Mucosa of stomach (tissue), 1 donor: ENCODE data around the gene TJP3.

Source experiments
- H3K27me3 ChIP-seq: one replicate; pipeline ENCODE4 v1.7.0; 2013; ENCODE audit warnings: mild to moderate bottlenecking, low read length; ENCODE audit not compliant: control insufficient read depth, insufficient read depth
- H3K36me3 ChIP-seq: one replicate; pipeline ENCODE4 v1.7.0; 2013; ENCODE audit warnings: low read length; ENCODE audit not compliant: control insufficient read depth, insufficient read depth
- H3K4me1 ChIP-seq: one replicate; pipeline ENCODE4 v1.7.0; 2013; ENCODE audit warnings: mild to moderate bottlenecking, low read length; ENCODE audit not compliant: control insufficient read depth, insufficient read depth
- H3K4me3 ChIP-seq: one replicate; pipeline ENCODE4 v1.7.0; 2013; ENCODE audit warnings: low read length
- H3K9ac ChIP-seq: one replicate; pipeline ENCODE4 v1.7.0; 2013; ENCODE audit warnings: mild to moderate bottlenecking, low read length, moderate library complexity
- H3K9me3 ChIP-seq: one replicate; pipeline ENCODE4 v1.7.0; 2013; ENCODE audit warnings: mild to moderate bottlenecking, low read length, moderate library complexity; ENCODE audit not compliant: control insufficient read depth
- donor health status: Pancreatic carcinoma.

Gene TJP3

DNA sequence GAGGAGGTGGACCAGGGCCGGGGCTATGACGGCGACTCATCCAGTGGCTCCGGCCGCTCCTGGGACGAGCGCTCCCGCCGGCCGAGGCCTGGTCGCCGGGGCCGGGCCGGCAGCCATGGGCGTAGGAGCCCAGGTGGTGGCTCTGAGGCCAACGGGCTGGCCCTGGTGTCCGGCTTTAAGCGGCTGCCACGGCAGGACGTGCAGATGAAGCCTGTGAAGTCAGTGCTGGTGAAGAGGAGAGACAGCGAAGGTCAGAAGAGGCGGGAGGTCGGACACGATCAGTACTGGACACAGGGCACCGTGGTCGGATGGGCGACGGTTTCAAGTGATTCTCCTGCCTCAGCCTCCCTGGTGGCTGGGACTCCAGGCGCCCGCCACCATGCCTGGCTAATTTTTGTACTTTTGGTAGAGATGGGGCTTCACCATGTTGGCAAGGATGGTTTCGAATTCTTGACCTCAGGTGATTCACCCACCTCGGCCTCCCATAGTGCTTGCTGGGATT is 22.3 kb downstream of the TJP3 start:
- H3K4me1 ChIP-seq, result peaks cover 30% of the 10 kb centered on the region

DNA sequence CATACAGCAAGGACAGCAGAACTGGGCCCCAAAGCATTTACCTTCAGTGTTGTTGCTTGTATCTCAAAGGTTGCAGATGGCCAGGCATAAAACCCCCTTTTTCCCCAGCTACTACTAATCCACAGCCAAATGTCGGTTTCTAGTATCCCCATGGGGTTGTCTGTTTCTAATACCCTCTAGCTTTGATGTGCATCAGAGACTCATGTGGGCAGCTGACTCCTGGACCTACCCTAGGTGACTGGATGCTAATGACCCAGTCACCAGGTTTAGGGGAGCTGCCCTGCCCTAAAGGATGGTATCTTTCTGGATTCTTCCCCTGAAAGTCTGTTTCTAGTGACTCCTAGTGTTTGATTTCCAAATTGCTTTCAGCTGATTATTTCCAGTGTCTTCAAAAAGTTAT is 23.9 kb downstream of the TJP3 start:
- no peaks in the 10 kb centered on the region for H3K9me3 ChIP-seq
- no peak overlapping the region for H3K4me3 ChIP-seq
- no peaks in the 10 kb centered on the region for H3K27me3 ChIP-seq
- peaks cover 2% of the 10 kb centered on the region for H3K36me3 ChIP-seq
- peaks cover 14% of the 10 kb centered on the region for H3K4me1 ChIP-seq
- H3K9ac ChIP-seq, result no peak overlapping the region

More for the DNA sequence above, 22.3 kb downstream of the TJP3 start:
- Histone ChIP-seq H3K9me3 (no peaks in the 10 kb centered on the region), H3K27me3 (no peaks in the 10 kb centered on the region), H3K36me3 (no peaks in the 10 kb centered on the region), H3K9ac (no peak overlapping the region), H3K4me3 (no peak overlapping the region)

DNA sequence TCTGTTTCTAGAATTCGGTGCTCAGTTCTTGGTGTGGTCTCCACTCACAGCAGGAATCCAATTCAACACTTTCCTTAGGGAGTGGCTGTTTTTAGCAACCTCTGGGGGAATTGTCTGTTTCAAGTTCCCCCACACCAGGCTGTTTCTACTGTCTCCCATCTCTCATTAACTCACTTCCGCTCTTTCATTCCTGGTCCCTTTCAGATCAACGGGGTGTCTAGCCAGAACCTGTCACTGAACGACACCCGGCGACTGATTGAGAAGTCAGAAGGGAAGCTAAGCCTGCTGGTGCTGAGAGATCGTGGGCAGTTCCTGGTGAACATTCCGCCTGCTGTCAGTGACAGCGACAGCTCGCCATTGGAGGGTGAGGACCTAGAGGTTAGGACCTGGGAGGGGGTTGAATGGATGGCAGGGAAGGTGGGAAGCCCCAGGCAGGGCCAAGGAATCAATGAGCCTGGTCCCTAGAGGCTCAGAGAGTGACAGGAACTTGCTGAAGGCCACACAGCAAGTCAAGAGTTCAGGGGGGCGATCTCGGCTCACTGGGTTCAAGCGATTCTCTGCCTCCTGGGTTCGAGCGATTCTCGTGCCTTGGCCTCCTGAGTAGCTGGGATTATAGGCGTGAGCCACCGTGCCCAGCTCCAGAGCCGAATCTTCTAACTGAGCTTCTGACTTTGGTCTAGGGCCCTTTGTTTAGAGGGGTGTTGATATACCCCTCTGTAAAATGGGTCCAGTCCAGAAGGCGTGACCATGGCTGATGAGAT is 25.5 kb downstream of the TJP3 start:
- Histone ChIP-seq H3K9me3 (no peaks in the 10 kb centered on the region), H3K4me1 (peaks cover 2% of the 10 kb centered on the region), H3K36me3 (peaks cover 13% of the 10 kb centered on the region), H3K27me3 (no peaks in the 10 kb centered on the region), H3K9ac (no peak overlapping the region), H3K4me3 (no peak overlapping the region)

- no peak overlapping the region for H3K9ac ChIP-seq
- no peaks in the 10 kb centered on the region for H3K4me1 ChIP-seq
- H3K27me3 ChIP-seq, result no peaks in the 10 kb centered on the region
- peaks cover 13% of the 10 kb centered on the region for H3K36me3 ChIP-seq
- no peak overlapping the region for H3K4me3 ChIP-seq
- H3K9me3 ChIP-seq, result no peaks in the 10 kb centered on the region
Measured at GRCh38 chr19:3734310-3734600, 26.1 kb downstream of the TJP3 start.

DNA sequence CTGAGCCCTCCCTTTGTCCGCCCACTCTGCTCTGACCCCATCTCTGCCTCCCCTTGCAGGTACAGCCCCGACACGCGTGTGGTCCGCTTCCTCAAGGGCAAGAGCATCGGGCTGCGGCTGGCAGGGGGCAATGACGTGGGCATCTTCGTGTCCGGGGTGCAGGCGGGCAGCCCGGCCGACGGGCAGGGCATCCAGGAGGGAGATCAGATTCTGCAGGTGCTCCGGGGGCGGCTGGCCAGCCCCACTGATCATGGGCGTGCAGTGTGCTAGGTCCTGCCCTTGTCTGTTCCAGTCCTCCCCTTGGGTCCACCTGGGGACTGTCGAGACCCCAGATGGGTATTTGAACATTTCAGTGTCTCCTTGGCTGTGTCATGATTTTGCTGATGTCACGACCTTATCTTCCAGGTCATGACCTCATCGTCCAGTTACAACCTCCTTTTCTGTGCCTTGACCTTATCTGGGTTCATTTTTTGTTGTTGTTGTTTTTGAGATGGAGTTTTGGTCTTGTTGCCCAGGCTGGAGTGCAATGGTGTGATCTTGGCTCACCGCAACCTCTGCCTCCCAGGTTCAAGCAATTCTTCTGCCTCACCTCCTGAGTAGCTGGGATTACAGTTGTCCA is 28.0 kb downstream of the TJP3 start:
- Histone ChIP-seq H3K36me3 (peaks cover 13% of the 10 kb centered on the region), H3K27me3 (no peaks in the 10 kb centered on the region), H3K4me3 (no peak overlapping the region), H3K9ac (no peak overlapping the region), H3K4me1 (no peaks in the 10 kb centered on the region), H3K9me3 (no peaks in the 10 kb centered on the region)

DNA sequence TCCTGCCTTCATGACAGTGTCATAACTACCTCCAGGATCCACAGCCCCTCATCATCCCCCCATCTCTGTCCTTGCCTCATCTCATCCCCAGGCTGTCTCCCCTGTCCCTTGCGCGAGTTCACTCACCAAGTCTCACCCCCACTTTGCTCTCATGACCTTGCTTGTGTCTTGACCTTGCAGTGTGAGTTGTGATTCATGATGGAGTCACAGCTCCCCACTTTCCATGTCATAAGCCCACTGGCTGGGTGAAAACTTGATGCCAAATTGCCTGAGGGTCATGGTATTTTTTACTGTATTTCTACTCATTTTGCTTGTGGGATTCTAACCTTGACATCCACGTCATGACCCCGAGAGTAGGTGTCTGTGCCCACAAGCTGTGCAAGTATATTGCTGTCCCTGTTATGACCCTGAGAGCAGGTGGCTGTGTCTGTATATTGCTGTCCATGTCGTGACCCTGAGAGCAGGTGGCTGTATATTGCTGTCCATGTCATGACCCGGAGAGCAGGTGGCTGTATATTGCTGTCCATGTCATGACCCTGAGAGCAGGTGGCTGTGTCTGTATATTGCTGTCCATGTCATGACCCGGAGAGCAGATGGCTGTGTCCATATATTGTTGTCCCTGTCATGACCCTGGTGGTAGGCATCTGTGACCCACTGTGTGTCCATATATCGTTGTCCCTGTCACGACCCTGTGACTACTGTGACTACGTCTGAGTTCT is 29.5 kb downstream of the TJP3 start:
- Histone ChIP-seq H3K9me3 (no peaks in the 10 kb centered on the region), H3K27me3 (no peaks in the 10 kb centered on the region), H3K4me3 (no peak overlapping the region), H3K4me1 (no peaks in the 10 kb centered on the region), H3K36me3 (peaks cover 13% of the 10 kb centered on the region), H3K9ac (no peak overlapping the region)

DNA sequence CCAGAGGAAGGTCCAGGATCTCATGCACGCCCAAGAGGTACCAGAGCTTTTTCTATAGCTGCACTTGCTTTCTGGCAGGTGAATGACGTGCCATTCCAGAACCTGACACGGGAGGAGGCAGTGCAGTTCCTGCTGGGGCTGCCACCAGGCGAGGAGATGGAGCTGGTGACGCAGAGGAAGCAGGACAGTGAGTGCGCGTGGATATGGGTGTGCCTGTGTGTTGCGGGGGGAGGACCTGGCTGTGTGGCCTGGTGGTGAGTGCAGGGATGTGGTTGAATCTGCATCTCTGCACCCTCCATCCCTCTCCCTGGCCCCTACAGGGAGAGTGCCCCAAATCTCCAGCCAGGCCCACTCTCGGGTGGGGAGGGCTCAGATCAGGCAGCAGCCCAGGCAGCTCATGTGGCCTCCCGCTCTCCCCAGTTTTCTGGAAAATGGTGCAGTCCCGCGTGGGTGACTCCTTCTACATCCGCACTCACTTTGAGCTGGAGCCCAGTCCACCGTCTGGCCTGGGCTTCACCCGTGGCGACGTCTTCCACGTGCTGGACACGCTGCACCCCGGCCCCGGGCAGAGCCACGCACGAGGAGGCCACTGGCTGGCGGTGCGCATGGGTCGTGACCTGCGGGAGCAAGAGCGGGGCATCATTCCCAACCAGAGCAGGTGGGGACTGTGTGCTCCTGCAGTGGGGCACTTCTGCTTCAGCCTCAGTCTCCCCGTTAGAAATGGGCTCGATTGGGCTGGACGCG is 30.5 kb downstream of the TJP3 start:
- H3K4me3 ChIP-seq, result no peak overlapping the region
- H3K4me1 ChIP-seq, result no peaks in the 10 kb centered on the region
- no peaks in the 10 kb centered on the region for H3K27me3 ChIP-seq
- H3K9me3 ChIP-seq, result no peaks in the 10 kb centered on the region
- H3K9ac ChIP-seq, result no peak overlapping the region
- peaks cover 13% of the 10 kb centered on the region for H3K36me3 ChIP-seq

DNA sequence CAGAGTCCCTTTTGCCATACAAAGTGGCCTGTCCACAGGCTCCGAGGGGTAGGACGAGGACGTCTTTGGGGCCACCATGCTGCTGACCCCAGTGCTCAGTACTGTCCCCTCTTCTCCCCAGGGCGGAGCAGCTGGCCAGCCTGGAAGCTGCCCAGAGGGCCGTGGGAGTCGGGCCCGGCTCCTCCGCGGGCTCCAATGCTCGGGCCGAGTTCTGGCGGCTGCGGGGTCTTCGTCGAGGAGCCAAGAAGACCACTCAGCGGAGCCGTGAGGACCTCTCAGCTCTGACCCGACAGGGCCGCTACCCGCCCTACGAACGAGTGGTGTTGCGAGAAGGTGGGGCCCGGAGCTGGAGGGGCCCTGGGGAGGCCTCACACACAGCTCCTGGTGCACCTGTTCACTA is 32.2 kb downstream of the TJP3 start:
- H3K27me3 ChIP-seq, result no peaks in the 10 kb centered on the region
- no peaks in the 10 kb centered on the region for H3K9me3 ChIP-seq
- no peak overlapping the region for H3K4me3 ChIP-seq
- H3K9ac ChIP-seq, result no peak overlapping the region
- peaks cover 13% of the 10 kb centered on the region for H3K36me3 ChIP-seq
- no peaks in the 10 kb centered on the region for H3K4me1 ChIP-seq

DNA sequence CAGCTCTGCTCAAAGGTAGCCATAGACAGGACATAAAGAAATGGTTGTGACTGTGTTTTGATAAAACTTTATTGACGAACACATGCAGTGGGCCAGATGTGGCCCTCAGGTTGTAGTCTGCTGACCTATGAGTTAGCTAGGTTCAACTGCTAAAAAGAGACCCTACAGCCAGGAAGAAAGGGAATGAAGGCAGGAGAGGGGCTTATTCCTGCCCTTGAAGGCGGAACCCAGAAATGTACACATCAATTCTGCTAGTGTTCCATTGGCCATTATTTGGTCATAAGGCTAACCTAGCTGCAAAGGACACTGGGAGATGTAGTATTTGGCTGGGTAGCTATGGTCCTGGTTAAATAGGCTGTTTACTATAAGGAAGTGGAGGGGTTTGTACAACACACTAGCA is 35.3 kb downstream of the TJP3 start:
- H3K4me3 ChIP-seq, result no peak overlapping the region
- no peaks in the 10 kb centered on the region for H3K4me1 ChIP-seq
- H3K9ac ChIP-seq, result no peak overlapping the region
- H3K9me3 ChIP-seq, result no peaks in the 10 kb centered on the region
- H3K27me3 ChIP-seq, result no peaks in the 10 kb centered on the region
- H3K36me3 ChIP-seq, result peaks cover 3% of the 10 kb centered on the region

DNA sequence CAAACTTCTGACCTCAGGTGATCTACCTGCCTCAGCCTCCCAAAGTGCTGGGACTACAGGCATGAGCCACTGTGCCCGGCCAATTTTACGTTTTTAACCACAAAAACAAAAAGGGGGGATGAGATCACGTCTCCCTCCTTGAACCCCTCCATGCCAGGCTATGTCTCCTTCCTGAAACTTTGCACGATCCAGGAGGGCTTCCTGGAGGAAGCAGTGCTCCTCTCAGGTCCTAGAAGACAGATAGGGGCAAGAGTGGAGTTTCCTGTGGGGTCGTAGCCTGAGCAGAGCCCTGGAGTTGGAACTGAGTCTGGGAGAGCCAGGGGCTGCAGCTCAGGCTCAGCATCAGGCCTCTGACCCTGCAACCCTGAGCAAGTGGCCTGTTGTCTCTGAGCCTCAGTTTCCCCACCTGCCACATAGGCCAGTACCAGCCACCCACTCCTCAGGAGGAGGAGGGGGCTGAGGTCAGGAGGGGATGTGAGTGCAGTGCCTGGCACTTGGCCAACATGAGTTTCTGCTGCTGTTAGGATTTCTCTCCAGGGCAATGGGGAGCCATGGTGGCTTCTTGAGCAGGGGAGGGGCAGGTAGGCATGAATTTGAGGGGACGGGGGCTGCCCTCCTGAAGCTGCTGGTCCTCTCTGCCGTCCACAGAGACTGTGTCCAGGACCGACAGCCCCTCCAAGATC is 37.3 kb downstream of the TJP3 start:
- no peaks in the 10 kb centered on the region for H3K9me3 ChIP-seq
- H3K27me3 ChIP-seq, result no peaks in the 10 kb centered on the region
- no peak overlapping the region for H3K9ac ChIP-seq
- no peak overlapping the region for H3K4me3 ChIP-seq
- H3K36me3 ChIP-seq, result peaks cover 13% of the 10 kb centered on the region
- no peaks in the 10 kb centered on the region for H3K4me1 ChIP-seq

GRCh38 chr19:3746371-3747056 is 38.3 kb downstream of the TJP3 start:
- Histone ChIP-seq H3K36me3 (peaks cover 14% of the 10 kb centered on the region), H3K9me3 (no peaks in the 10 kb centered on the region)

More at GRCh38 chr19:3746371-3747056, 38.3 kb downstream of the TJP3 start:
- Histone ChIP-seq H3K4me3 (no peak overlapping the region), H3K9ac (no peak overlapping the region), H3K4me1 (no peaks in the 10 kb centered on the region), H3K27me3 (no peaks in the 10 kb centered on the region)
